ENCODE measurements around the gene PCID2. TPM values are rescaled to one million over a fixed set of nuclear protein-coding genes. Genes with fewer than 3 reads are reported as not detected.

The PCID2 gene
- total RNA-seq, 1 experiment from 2014 or later = 39.7 TPM

GRCh38 chr13:113150550-113151365 lies 57.7 kb downstream of the PCID2 start:
- Histone ChIP-seq H3K4me3 (ENCODE audit: low read depth in 2 of 2, low read length in 2 of 2) (no peak overlapping the region), H3K4me1 (ENCODE audit: control insufficient read depth, insufficient read depth, low read length) (no peaks in the 10 kb centered on the region), H3K27ac (ENCODE audit: low read length) (no peak overlapping the region), H3K27me3 (ENCODE audit: control insufficient read depth, insufficient read depth, low read length) (no peaks in the 10 kb centered on the region), H3K36me3 (ENCODE audit: control insufficient read depth, insufficient read depth, low read length) (no peaks in the 10 kb centered on the region), H3K9me3 (ENCODE audit: control insufficient read depth, insufficient read depth, low read depth, low read length) (no peaks in the 10 kb centered on the region)
- ChIA-PET POLR2A (no interaction called here), CTCF (no interaction called here)
- no peak for ATAC-seq
- in situ Hi-C loops (cut with HindIII; ENCODE audit: low pct_unique_long_range_greater_than_20kb, low sequenced_read_pairs) (no loop called here), intact Hi-C loops (cut with micrococcal nuclease; ENCODE audit: unreplicated experiment) (no loop called here)
- TF ChIP-seq SIN3A (IDR thresholded peaks at IDR 0.05; ENCODE audit: borderline replicate concordance, insufficient read depth, low read depth, low read length) = no peak
- no peak for TF ChIP-seq TCF7L2 (IDR thresholded peaks at IDR 0.05; ENCODE audit: low read depth, low read length)
- no peak for TF ChIP-seq REST (IDR thresholded peaks at IDR 0.05; ENCODE audit: insufficient read depth in 1 of 2, low read depth in 2 of 2, low read length in 1 of 2)
- no peak for TF ChIP-seq CTCF (IDR thresholded peaks at IDR 0.05)
- TF ChIP-seq POLR2AphosphoS5 (IDR thresholded peaks at IDR 0.05; ENCODE audit: low read depth, low read length) = no peak
- no TSS peak for BruUV-seq (replicated peaks)
- no peak for DNase-seq (ENCODE audit: low read depth, low spot score)

GRCh38 chr13:113149711-113150549 lies 58.5 kb downstream of the PCID2 start:
- Histone ChIP-seq H3K27ac (ENCODE audit: low read length) (no peak overlapping the region), H3K4me3 (ENCODE audit: low read depth in 2 of 2, low read length in 2 of 2) (no peak overlapping the region), H3K9me3 (ENCODE audit: control insufficient read depth, insufficient read depth, low read depth, low read length) (no peaks in the 10 kb centered on the region), H3K4me1 (ENCODE audit: control insufficient read depth, insufficient read depth, low read length) (no peaks in the 10 kb centered on the region), H3K27me3 (ENCODE audit: control insufficient read depth, insufficient read depth, low read length) (no peaks in the 10 kb centered on the region), H3K36me3 (ENCODE audit: control insufficient read depth, insufficient read depth, low read length) (no peaks in the 10 kb centered on the region)
- POLR2A ChIA-PET = interaction anchor here (0.6 kb wide), 1 partner anchor 46 kb away, joined by 3 read pairs; no protein-coding TSS in a partner anchor
- in situ Hi-C loops (cut with HindIII; ENCODE audit: low pct_unique_long_range_greater_than_20kb, low sequenced_read_pairs) = no loop called here
- intact Hi-C loops (cut with micrococcal nuclease; ENCODE audit: unreplicated experiment) = no loop called here
- no peak for TF ChIP-seq CTCF (IDR thresholded peaks at IDR 0.05)
- TF ChIP-seq POLR2AphosphoS5 (IDR thresholded peaks at IDR 0.05; ENCODE audit: low read depth, low read length) = no peak
- no peak for TF ChIP-seq SIN3A (IDR thresholded peaks at IDR 0.05; ENCODE audit: borderline replicate concordance, insufficient read depth, low read depth, low read length)
- CTCF ChIA-PET = no interaction called here
- no TSS peak for BruUV-seq (replicated peaks)
- no peak for DNase-seq (ENCODE audit: low read depth, low spot score)
- ATAC-seq = no peak
